HepG2 (cell line): ENCODE results near the gene BCL2L2. TPM values are rescaled to one million over a fixed set of nuclear protein-coding genes. Genes with fewer than 3 reads are reported as not detected.

Source experiments
- EEA1 ChIP-seq: sonication (generic); formaldehyde crosslinking; IDR thresholded peaks from 2 replicates; pipeline ENCODE4 v1.5.1; 2020; ENCODE audit warnings: mild to moderate bottlenecking, missing genetic modification reagents, borderline replicate concordance
- MXI1 ChIP-seq: IDR thresholded peaks from 3 replicates; pipeline ENCODE4 v1.6.1; 2012; ENCODE audit warnings: low read depth, low read length, inconsistent platforms, borderline replicate concordance
- POLR2A ChIP-seq, 2 experiments: IDR thresholded peaks; 2 replicates each; pipeline ENCODE4 v1.6.1; 2011; ENCODE audit warnings: low read depth in 2 of 2, low read length in 2 of 2, mild to moderate bottlenecking in 1 of 2, moderate library complexity in 1 of 2; ENCODE audit not compliant: insufficient read depth in 1 of 2
- RBM22 ChIP-seq: fragments of 200-400 bp; formaldehyde crosslinking; optimal IDR thresholded peaks from 2 replicates; pipeline ENCODE3; 2017; ENCODE audit warnings: mild to moderate bottlenecking, low read length, moderate library complexity
- SMAD1 ChIP-seq: sonication (generic); formaldehyde crosslinking; IDR thresholded peaks from 2 replicates; pipeline ENCODE4 v1.4.0; 2020; ENCODE audit warnings: missing genetic modification reagents, low read depth, mild to moderate bottlenecking, borderline replicate concordance
- SP4 ChIP-seq: sonication (generic); formaldehyde crosslinking; IDR thresholded peaks from 2 replicates; pipeline ENCODE4 v1.8.1; 2023; ENCODE audit warnings: mild to moderate bottlenecking, missing genetic modification reagents
- ZBTB38 ChIP-seq: sonication (generic); formaldehyde crosslinking; IDR thresholded peaks from 2 replicates; pipeline ENCODE4 v1.5.1; 2020; ENCODE audit warnings: mild to moderate bottlenecking, missing genetic modification reagents
- ZNF143 ChIP-seq: sonication (generic); formaldehyde crosslinking; IDR thresholded peaks from 2 replicates; pipeline ENCODE4 v1.4.0; 2020; ENCODE audit warnings: missing genetic modification reagents
- polyA plus RNA-seq, 8 experiments: library from polyadenylated mRNA; depleted of rRNA in 3 of 8; stranded (reverse) in 7 of 8; unstranded in 1 of 8; fragments of >200 nt; fragmentation: Illumina TruSeq in 4 of 8; extraction: Trizol in 4 of 8; gene quantifications; 2 replicates each; pipeline versions ENCODE4 v1.2.1 to v1.2.3, GENCODE V29; 2011 to 2016; ENCODE audit warnings: low read depth in 4 of 8, missing spikeins in 1 of 8, mixed read lengths in 1 of 8; ENCODE audit not compliant: insufficient read depth in 1 of 8
- total RNA-seq, 5 experiments: library from RNA; depleted of rRNA; stranded (reverse); fragments of >200 nt; fragmentation: Illumina TruSeq; extraction: Trizol; gene quantifications; 2 replicates each; pipeline ENCODE4 v1.2.3, GENCODE V29; 2016; ENCODE audit warnings: low read depth in 1 of 5
- TF ChIP-seq, protein P1 (sequence below): IDR thresholded peaks from 2 replicates; pipeline ENCODE4 v1.6.1; 2016; ENCODE audit warnings: missing biosample characterization, missing genetic modification reagents, low read depth
- TF ChIP-seq, protein P2 (sequence below), 2 experiments: fragments of 450-650 bp in 1 of 2; sonication (generic) in 1 of 2; formaldehyde crosslinking; IDR thresholded peaks; 2 replicates each; pipeline versions ENCODE4 v1.5.0 to v1.8.0; 2020 to 2022; ENCODE audit warnings: mild to moderate bottlenecking in 1 of 2, missing genetic modification reagents in 1 of 2
- TF ChIP-seq, protein P3 (sequence below): IDR thresholded peaks from 2 replicates; pipeline ENCODE4 v1.6.1; 2016; ENCODE audit warnings: missing compliant biosample characterization, missing genetic modification reagents, borderline replicate concordance
- TF ChIP-seq, protein P4 (sequence below): IDR thresholded peaks from 2 replicates; pipeline ENCODE4 v1.6.1; 2012; ENCODE audit warnings: low read depth, low read length, improper control_type of control experiment
- TF ChIP-seq, protein P5 (sequence below): sonication (generic); formaldehyde crosslinking; IDR thresholded peaks from 2 replicates; pipeline ENCODE4 v1.8.1; 2023; ENCODE audit warnings: mild to moderate bottlenecking, missing genetic modification reagents
- TF ChIP-seq, protein P6 (sequence below): sonication (generic); formaldehyde crosslinking; IDR thresholded peaks from 2 replicates; pipeline ENCODE4 v1.4.0; 2020; ENCODE audit warnings: missing genetic modification reagents, borderline replicate concordance
- TF ChIP-seq, protein P7 (sequence below): sonication (generic); formaldehyde crosslinking; IDR thresholded peaks from 2 replicates; pipeline ENCODE4 v1.4.0; 2020; ENCODE audit warnings: missing genetic modification reagents

BCL2L2 gene
- total and polyA plus RNA-seq, 2 of the 13 experiments (the other 11 are each of a cell fraction or from before 2014, with no cell fraction given), result 28.1 to 49.8 TPM

DNA sequence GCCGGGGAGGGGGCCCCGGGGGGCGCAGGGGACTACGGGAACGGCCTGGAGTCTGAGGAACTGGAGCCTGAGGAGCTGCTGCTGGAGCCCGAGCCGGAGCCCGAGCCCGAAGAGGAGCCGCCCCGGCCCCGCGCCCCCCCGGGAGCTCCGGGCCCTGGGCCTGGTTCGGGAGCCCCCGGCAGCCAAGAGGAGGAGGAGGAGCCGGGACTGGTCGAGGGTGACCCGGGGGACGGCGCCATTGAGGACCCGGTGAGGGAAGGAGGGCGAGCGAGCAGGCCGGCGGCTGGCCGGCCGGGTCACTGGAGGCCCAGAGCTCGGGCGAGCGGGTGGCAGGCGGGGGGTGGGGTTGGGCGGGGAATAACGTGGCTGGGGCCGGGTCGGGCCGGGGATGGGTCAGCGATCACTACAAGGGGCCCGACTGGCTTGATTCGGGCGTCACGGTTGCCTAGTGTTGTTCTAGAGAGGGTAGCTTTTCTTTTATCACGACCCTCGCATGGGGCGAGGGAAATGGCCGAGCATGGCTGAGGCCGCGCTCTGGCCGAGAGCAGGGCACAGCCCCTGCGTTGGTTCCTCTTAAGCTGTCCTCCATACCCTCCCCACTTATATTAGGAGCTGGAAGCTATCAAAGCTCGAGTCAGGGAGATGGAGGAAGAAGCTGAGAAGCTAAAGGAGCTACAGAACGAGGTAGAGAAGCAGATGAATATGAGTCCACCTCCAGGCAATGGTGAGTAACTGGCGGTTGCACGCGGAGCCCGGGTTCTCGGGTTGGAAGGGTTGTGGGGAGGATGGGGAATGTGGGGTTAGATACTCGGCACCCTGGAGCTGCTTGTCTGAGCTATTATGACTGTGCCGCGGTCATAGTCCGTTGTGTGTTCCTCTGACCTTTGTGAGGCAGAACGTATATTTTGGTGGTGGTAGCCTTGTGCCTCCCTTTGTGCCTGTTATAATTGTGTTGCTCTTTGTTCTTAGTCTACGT is 15.2 kb downstream of the BCL2L2 start (continued):
- TF ChIP-seq EEA1 (CRISPR knock-in tag), result peak; percentile 20; the same call in 1 of the 2 replicates
- no peak for TF ChIP-seq MXI1
- TF ChIP-seq, protein P1, sequence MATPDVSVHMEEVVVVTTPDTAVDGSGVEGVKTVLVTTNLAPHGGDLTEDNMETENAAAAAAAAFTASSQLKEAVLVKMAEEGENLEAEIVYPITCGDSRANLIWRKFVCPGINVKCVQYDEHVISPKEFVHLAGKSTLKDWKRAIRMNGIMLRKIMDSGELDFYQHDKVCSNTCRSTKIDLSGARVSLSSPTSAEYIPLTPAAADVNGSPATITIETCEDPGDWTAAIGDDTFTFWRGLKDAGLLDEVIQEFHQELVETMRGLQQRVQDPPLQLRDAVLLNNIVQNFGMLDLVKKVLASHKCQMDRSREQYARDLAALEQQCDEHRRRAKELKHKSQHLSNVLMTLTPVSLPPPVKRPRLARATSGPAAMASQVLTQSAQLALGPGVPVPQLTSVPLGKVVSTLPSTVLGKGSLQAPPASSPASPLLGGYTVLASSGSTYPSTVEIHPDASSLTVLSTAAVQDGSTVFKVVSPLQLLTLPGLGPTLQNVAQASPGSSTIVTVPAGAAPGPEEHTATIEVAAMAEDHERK, result no peak
- TF ChIP-seq, protein P2, sequence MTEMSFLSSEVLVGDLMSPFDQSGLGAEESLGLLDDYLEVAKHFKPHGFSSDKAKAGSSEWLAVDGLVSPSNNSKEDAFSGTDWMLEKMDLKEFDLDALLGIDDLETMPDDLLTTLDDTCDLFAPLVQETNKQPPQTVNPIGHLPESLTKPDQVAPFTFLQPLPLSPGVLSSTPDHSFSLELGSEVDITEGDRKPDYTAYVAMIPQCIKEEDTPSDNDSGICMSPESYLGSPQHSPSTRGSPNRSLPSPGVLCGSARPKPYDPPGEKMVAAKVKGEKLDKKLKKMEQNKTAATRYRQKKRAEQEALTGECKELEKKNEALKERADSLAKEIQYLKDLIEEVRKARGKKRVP (CRISPR knock-in tag; IDR thresholded peaks at IDR 0.05), result peak in 1 of 2 experiments; percentile 56; a peak in 1 of 4 replicates
- TF ChIP-seq POLR2A (IDR thresholded peaks at IDR 0.05; ENCODE audit: insufficient read depth in 1 of 2, low read depth in 2 of 2, low read length in 2 of 2), result peak in 1 of 2 experiments; percentile 95; a peak in 2 of 4 replicates
- TF ChIP-seq ZNF143 (CRISPR knock-in tag), result no peak
- TF ChIP-seq, protein P3, sequence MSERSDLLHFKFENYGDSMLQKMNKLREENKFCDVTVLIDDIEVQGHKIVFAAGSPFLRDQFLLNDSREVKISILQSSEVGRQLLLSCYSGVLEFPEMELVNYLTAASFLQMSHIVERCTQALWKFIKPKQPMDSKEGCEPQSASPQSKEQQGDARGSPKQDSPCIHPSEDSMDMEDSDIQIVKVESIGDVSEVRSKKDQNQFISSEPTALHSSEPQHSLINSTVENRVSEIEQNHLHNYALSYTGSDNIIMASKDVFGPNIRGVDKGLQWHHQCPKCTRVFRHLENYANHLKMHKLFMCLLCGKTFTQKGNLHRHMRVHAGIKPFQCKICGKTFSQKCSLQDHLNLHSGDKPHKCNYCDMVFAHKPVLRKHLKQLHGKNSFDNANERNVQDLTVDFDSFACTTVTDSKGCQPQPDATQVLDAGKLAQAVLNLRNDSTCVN (CRISPR knock-in tag), result no peak; the same call in none of the 2 replicates
- TF ChIP-seq, protein P4, sequence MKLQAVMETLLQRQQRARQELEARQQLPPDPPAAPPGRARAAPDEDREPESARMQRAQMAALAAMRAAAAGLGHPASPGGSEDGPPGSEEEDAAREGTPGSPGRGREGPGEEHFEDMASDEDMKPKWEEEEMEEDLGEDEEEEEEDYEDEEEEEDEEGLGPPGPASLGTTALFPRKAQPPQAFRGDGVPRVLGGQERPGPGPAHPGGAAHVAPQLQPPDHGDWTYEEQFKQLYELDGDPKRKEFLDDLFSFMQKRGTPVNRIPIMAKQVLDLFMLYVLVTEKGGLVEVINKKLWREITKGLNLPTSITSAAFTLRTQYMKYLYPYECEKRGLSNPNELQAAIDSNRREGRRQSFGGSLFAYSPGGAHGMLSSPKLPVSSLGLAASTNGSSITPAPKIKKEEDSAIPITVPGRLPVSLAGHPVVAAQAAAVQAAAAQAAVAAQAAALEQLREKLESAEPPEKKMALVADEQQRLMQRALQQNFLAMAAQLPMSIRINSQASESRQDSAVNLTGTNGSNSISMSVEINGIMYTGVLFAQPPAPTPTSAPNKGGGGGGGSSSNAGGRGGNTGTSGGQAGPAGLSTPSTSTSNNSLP, result no peak
- peak; percentile 79; the same call in 1 of the 2 replicates for TF ChIP-seq SMAD1 (CRISPR knock-in tag)
- peak; percentile 88 for TF ChIP-seq RBM22
- TF ChIP-seq SP4, result no peak
- TF ChIP-seq, protein P5, sequence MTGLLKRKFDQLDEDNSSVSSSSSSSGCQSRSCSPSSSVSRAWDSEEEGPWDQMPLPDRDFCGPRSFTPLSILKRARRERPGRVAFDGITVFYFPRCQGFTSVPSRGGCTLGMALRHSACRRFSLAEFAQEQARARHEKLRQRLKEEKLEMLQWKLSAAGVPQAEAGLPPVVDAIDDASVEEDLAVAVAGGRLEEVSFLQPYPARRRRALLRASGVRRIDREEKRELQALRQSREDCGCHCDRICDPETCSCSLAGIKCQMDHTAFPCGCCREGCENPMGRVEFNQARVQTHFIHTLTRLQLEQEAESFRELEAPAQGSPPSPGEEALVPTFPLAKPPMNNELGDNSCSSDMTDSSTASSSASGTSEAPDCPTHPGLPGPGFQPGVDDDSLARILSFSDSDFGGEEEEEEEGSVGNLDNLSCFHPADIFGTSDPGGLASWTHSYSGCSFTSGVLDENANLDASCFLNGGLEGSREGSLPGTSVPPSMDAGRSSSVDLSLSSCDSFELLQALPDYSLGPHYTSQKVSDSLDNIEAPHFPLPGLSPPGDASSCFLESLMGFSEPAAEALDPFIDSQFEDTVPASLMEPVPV, result no peak
- TF ChIP-seq ZBTB38 (CRISPR knock-in tag), result peak; percentile 62
- TF ChIP-seq, protein P6, sequence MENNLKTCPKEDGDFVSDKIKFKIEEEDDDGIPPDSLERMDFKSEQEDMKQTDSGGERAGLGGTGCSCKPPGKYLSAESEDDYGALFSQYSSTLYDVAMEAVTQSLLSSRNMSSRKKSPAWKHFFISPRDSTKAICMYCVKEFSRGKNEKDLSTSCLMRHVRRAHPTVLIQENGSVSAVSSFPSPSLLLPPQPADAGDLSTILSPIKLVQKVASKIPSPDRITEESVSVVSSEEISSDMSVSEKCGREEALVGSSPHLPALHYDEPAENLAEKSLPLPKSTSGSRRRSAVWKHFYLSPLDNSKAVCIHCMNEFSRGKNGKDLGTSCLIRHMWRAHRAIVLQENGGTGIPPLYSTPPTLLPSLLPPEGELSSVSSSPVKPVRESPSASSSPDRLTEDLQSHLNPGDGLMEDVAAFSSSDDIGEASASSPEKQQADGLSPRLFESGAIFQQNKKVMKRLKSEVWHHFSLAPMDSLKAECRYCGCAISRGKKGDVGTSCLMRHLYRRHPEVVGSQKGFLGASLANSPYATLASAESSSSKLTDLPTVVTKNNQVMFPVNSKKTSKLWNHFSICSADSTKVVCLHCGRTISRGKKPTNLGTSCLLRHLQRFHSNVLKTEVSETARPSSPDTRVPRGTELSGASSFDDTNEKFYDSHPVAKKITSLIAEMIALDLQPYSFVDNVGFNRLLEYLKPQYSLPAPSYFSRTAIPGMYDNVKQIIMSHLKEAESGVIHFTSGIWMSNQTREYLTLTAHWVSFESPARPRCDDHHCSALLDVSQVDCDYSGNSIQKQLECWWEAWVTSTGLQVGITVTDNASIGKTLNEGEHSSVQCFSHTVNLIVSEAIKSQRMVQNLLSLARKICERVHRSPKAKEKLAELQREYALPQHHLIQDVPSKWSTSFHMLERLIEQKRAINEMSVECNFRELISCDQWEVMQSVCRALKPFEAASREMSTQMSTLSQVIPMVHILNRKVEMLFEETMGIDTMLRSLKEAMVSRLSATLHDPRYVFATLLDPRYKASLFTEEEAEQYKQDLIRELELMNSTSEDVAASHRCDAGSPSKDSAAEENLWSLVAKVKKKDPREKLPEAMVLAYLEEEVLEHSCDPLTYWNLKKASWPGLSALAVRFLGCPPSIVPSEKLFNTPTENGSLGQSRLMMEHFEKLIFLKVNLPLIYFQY (CRISPR knock-in tag), result peak; percentile 88
- TF ChIP-seq, protein P7, sequence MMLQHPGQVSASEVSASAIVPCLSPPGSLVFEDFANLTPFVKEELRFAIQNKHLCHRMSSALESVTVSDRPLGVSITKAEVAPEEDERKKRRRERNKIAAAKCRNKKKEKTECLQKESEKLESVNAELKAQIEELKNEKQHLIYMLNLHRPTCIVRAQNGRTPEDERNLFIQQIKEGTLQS (CRISPR knock-in tag), result no peak
